Bronchial epithelial cell (primary cell): ENCODE data around the gene ECPAS. TPM values are rescaled to one million over a fixed set of nuclear protein-coding genes. Genes with fewer than 3 reads are reported as not detected.
A peak's percentile ranks its signal among the peaks of the same experiment; 100 is the strongest.

Experiments used
- DNase-seq: peaks from one replicate; pipeline ENCODE4 v3.0.0-alpha.2; 2010; ENCODE audit warnings: low read depth
- FAIRE-seq: peaks from 2 replicates; lab custom pipeline; 2011; peaks lifted over from hg19 to GRCh38; lab: Jason Lieb, UNC
- H3K27me3 ChIP-seq: 2 replicates; pipeline ENCODE4 v1.5.1; 2011; ENCODE audit warnings: low read length; ENCODE audit not compliant: control insufficient read depth, insufficient read depth
- H3K36me3 ChIP-seq: 2 replicates; pipeline ENCODE4 v1.5.1; 2011; ENCODE audit warnings: low read length; ENCODE audit not compliant: control insufficient read depth, insufficient read depth
- H3K4me3 ChIP-seq: 2 replicates; pipeline ENCODE4 v1.5.1; 2011; ENCODE audit warnings: mild to moderate bottlenecking, low read depth, low read length, control low read depth
- CTCF ChIP-seq: IDR thresholded peaks from 2 replicates; pipeline ENCODE4 v1.5.1; 2011; ENCODE audit warnings: mild to moderate bottlenecking, moderate library complexity, low read length, control low read depth, inconsistent platforms; ENCODE audit not compliant: insufficient read depth, severe bottlenecking
- total RNA-seq: library from RNA; depleted of rRNA; stranded (reverse); fragments of >200 nt; gene quantifications from 2 replicates; pipeline ENCODE4 v1.2.1, GENCODE V29; 2014

The ECPAS gene
- total RNA-seq: 102 and 132 TPM in 2 replicates

GRCh38 chr9:111483858-111484571 lies at the start of gene ECPAS:
ECPAS (minus strand) TSS chr9:111484383; CDS start chr9:111472918, 11,465 bp downstream.
- TF ChIP-seq CTCF: no peak
- Histone ChIP-seq H3K36me3 (no peaks in the 10 kb centered on the region), H3K27me3 (no peaks in the 10 kb centered on the region), H3K4me3 (peak within 1 kb of the TSS; percentile 92)
- DNase-seq (peak; percentile 70), FAIRE-seq (no peak)

- Histone ChIP-seq H3K4me3 (no peak overlapping the region), H3K27me3 (no peaks in the 10 kb centered on the region), H3K36me3 (no peaks in the 10 kb centered on the region)
- no peak for TF ChIP-seq CTCF
- DNase-seq: peak; percentile 21
- FAIRE-seq: no peak
Measured at GRCh38 chr9:111533099-111533790, 49.1 kb upstream of the ECPAS start.

GRCh38 chr9:111531716-111532115 lies 47.5 kb upstream of the ECPAS start:
- Histone ChIP-seq H3K27me3 (no peaks in the 10 kb centered on the region), H3K4me3 (no peak overlapping the region), H3K36me3 (no peaks in the 10 kb centered on the region)
- no peak for TF ChIP-seq CTCF
- DNase-seq: no peak
- FAIRE-seq: no peak

- Histone ChIP-seq H3K27me3 (no peaks in the 10 kb centered on the region), H3K36me3 (no peaks in the 10 kb centered on the region), H3K4me3 (no peak overlapping the region)
- no peak for FAIRE-seq
- DNase-seq: no peak
- no peak for TF ChIP-seq CTCF
Measured at GRCh38 chr9:111529787-111530186, 45.6 kb upstream of the ECPAS start.

GRCh38 chr9:111527347-111527746 lies 43.2 kb upstream of the ECPAS start:
- no peak overlapping the region for H3K4me3 ChIP-seq
- DNase-seq (no peak), FAIRE-seq (no peak)
- TF ChIP-seq CTCF: no peak
- no peaks in the 10 kb centered on the region for H3K36me3 ChIP-seq
- no peaks in the 10 kb centered on the region for H3K27me3 ChIP-seq
